Smooth muscle cell (in vitro differentiated cells): Measurements from ENCODE around the gene ORAI2. TPM values are rescaled to one million over a fixed set of nuclear protein-coding genes. Genes with fewer than 3 reads are reported as not detected.

Experiments
- DNase-seq: peaks from one replicate; lab custom pipeline; 2025; ENCODE audit not compliant: unreplicated experiment; lab: John Stamatoyannopoulos, UW
- H2AFZ ChIP-seq: fragments of 200-600 bp; sonication (generic); 2 replicates; pipeline ENCODE4 v1.6.0; 2016; ENCODE audit warnings: antibody characterized with exemption, low read depth, mild to moderate bottlenecking
- H3F3A ChIP-seq: fragments of 200-600 bp; sonication (generic); 2 replicates; pipeline ENCODE4 v1.6.0; 2017; ENCODE audit warnings: antibody characterized with exemption, low read depth
- H3K27ac ChIP-seq: fragments of 200-600 bp; sonication (generic); 2 replicates; pipeline ENCODE4 v1.5.1; 2016; ENCODE audit warnings: low read depth, mild to moderate bottlenecking
- H3K27me3 ChIP-seq: fragments of 200-600 bp; sonication (generic); 2 replicates; pipeline ENCODE4 v1.6.1; 2016; ENCODE audit warnings: low read depth, mild to moderate bottlenecking
- H3K36me3 ChIP-seq: fragments of 200-600 bp; sonication (generic); 2 replicates; pipeline ENCODE4 v1.5.1; 2016; ENCODE audit warnings: low read depth
- H3K4me1 ChIP-seq: fragments of 200-600 bp; sonication (generic); 2 replicates; pipeline ENCODE4 v1.5.1; 2016; ENCODE audit warnings: low read depth
- H3K4me2 ChIP-seq: fragments of 200-600 bp; sonication (generic); 2 replicates; pipeline ENCODE4 v1.6.0; 2016; ENCODE audit warnings: mild to moderate bottlenecking
- H3K4me3 ChIP-seq: fragments of 200-600 bp; sonication (generic); 2 replicates; pipeline ENCODE4 v1.5.1; 2016; ENCODE audit warnings: mild to moderate bottlenecking
- H3K79me2 ChIP-seq: fragments of 200-600 bp; sonication (generic); 2 replicates; pipeline ENCODE4 v1.6.0; 2016; ENCODE audit warnings: low read depth, mild to moderate bottlenecking
- H3K9ac ChIP-seq: fragments of 200-600 bp; sonication (generic); 2 replicates; pipeline ENCODE4 v1.6.0; 2016; ENCODE audit warnings: low read depth
- H3K9me3 ChIP-seq: fragments of 200-600 bp; sonication (generic); replicated peaks from 2 replicates; pipeline ENCODE4 v1.5.1; 2016; ENCODE audit warnings: low read depth
- H4K20me1 ChIP-seq: fragments of 200-600 bp; sonication (generic); 2 replicates; pipeline ENCODE4 v1.6.0; 2016; ENCODE audit warnings: low read depth
- CTCF ChIP-seq: fragments of 200-600 bp; sonication (generic); IDR thresholded peaks from 2 replicates; pipeline ENCODE4 v1.5.1; 2017; ENCODE audit warnings: borderline replicate concordance, mild to moderate bottlenecking, antibody characterized with exemption; ENCODE audit not compliant: insufficient read depth, poor library complexity, severe bottlenecking
- WGBS: methylation state at CpG from one replicate; pipeline ENCODE4 v1.1.7; 2016; ENCODE audit warnings: low lambda C conversion rate; 5-methylcytosine and 5-hydroxymethylcytosine counted together
- polyA plus RNA-seq: library from polyadenylated mRNA; unstranded; fragments of >200 nt; fragmentation: Nextera tagmentation; extraction: Ambion mirVana; gene quantifications from 2 replicates; pipeline ENCODE4 v1.2.1, GENCODE V29; 2016
- total RNA-seq: library from RNA; depleted of rRNA; stranded (reverse); fragments of >200 nt; gene quantifications from 2 replicates; pipeline ENCODE4 v1.2.3, GENCODE V29; 2014

Gene ORAI2
- total and polyA plus RNA-seq, 2 experiments from 2014 or later: 43.0 to 69.8 TPM

- DNase-seq: no peak
- H3K4me3 ChIP-seq: no peak overlapping the region
- H3K4me1 ChIP-seq: no peaks in the 10 kb centered on the region
- H3K27me3 ChIP-seq: no peaks in the 10 kb centered on the region
- no peaks in the 10 kb centered on the region for H3K36me3 ChIP-seq
- peaks cover 4% of the 10 kb centered on the region for H4K20me1 ChIP-seq
- no peak overlapping the region for H3K4me2 ChIP-seq
- WGBS: 94% methylated on average over 24 of the region's 24 CpGs
- H3F3A ChIP-seq: no peaks in the 10 kb centered on the region
- H3K27ac ChIP-seq: no peak overlapping the region
- H3K9ac ChIP-seq: no peak overlapping the region
- no peaks in the 10 kb centered on the region for H3K9me3 ChIP-seq
- H3K79me2 ChIP-seq: peaks cover 2% of the 10 kb centered on the region
- no peak overlapping the region for H2AFZ ChIP-seq
- no peak for TF ChIP-seq CTCF
These were observed 36.1 kb downstream of the ORAI2 start for GRCh38 chr7:102469351-102469971.

DNA sequence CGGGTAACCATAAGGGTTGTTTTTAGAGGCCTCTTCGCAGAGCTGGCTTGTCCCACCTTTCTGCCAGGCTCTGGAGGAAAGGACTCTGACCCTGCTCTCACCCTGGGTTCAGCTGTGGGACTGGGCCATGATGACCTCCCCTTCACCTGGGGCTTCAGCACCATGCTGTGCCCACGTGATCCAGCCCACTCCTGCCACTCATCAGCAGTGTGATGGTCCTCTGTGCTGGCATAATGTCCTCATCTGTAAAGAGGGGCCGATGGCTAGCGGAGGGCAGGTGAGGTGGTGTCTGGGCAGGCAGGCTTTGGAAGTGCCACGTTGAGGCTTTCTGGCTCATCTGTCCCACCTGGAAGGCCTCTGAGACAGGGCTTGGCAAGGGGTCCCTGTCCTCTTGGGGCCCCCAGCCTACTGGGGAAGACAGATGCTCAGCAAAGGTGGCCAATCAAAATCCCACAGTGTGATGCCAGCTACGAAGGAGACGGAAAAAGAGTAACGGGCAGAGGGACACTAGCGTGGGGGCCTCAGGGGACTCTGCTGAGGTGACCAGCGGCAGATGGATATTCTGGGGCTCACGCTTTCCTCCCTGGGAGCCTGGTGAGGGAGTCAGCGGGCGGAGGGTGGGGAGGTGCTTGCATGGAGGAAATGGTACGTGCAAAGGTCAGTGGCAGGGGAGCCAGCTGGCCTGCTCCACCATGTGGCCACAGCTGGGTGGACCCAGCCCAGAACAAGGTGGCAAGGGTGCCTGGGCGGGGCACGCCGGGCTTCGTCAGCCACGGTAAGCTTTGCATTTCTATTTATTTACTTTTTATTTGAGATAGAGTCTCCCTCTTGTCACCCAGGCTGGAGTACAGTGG, 36.8 kb downstream of the ORAI2 start:
- Histone ChIP-seq H3K27ac (no peak overlapping the region), H3F3A (no peaks in the 10 kb centered on the region), H3K4me3 (no peak overlapping the region), H3K9ac (no peak overlapping the region), H2AFZ (no peak overlapping the region), H3K36me3 (no peaks in the 10 kb centered on the region), H3K79me2 (no peaks in the 10 kb centered on the region), H3K9me3 (no peaks in the 10 kb centered on the region), H4K20me1 (peaks cover 4% of the 10 kb centered on the region), H3K4me2 (no peak overlapping the region), H3K4me1 (no peaks in the 10 kb centered on the region), H3K27me3 (no peaks in the 10 kb centered on the region)
- no peak for TF ChIP-seq CTCF
- 86% methylated on average over 20 of the region's 20 CpGs for WGBS
- no peak for DNase-seq

- Histone ChIP-seq H3K4me3 (no peak overlapping the region), H3K79me2 (no peaks in the 10 kb centered on the region), H3K27ac (no peak overlapping the region), H3K4me1 (no peaks in the 10 kb centered on the region), H4K20me1 (peaks cover 4% of the 10 kb centered on the region), H3K4me2 (no peak overlapping the region), H3K9me3 (no peaks in the 10 kb centered on the region), H3K9ac (no peak overlapping the region), H2AFZ (no peak overlapping the region), H3K27me3 (no peaks in the 10 kb centered on the region), H3F3A (no peaks in the 10 kb centered on the region), H3K36me3 (no peaks in the 10 kb centered on the region)
- DNase-seq: no peak
- no peak for TF ChIP-seq CTCF
- 92% methylated on average over 5 of the region's 6 CpGs for WGBS
These were observed 38.4 kb downstream of the ORAI2 start for GRCh38 chr7:102471791-102472125.
